ENCODE results near the gene NKD1. TPM values are rescaled to one million over a fixed set of nuclear protein-coding genes. Genes with fewer than 3 reads are reported as not detected.

NKD1 gene
- total and polyA plus RNA-seq, 2 donors from 2014 or later = 1.1 to 9.9 TPM

DNA sequence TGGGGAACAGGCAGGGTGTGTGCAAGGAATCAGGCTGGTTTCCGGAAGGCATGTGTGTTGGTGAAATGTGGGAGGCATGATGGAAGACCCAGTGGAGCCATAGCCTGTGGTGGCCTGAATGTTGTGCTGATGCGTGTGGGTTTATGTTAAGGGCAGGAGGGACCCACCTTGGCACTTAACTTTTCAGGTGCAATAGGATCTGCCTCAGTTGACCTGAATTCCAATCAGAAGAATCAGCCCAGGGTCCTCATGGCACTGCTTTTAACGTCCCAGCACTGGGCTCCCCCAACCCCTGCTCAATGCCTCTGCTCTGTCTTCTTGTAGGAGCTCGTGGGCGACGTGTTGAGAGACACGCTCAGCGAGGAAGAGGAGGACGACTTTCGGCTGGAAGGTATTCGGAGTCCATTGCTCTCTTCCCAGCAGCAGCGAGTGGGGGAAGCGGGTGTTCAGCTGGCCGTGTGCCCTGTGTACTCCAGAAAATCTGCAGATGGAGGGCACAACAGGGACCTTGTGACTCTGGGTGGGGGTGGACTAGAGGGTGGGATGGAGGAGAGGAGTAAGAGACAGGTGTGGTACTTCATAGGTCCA is 59.9 kb downstream of the NKD1 start:
- H3K9me3 ChIP-seq (ENCODE audit: control insufficient read depth in 2 of 3, insufficient read depth in 1 of 3, low read length in 3 of 3) = no peaks in the 10 kb centered on the region
- FAIRE-seq = no peak
- no peak overlapping the region for H3K9ac ChIP-seq (ENCODE audit: low read length in 3 of 3)
- no peak overlapping the region for H3K27ac ChIP-seq (ENCODE audit: low read depth in 2 of 2, low read length in 2 of 2)
- H3K27me3 ChIP-seq (ENCODE audit: control insufficient read depth, insufficient read depth, low read length) = no peaks in the 10 kb centered on the region
- peaks cover 0 to 5% (median 0%) of the 10 kb centered on the region in 3 donors for H3K4me1 ChIP-seq (ENCODE audit: control insufficient read depth in 2 of 3, insufficient read depth in 2 of 3, low read depth in 1 of 3, low read length in 3 of 3)
- H3K4me3 ChIP-seq (ENCODE audit: low read length in 3 of 3) = no peak overlapping the region
- H3K36me3 ChIP-seq (ENCODE audit: control insufficient read depth in 2 of 3, insufficient read depth in 3 of 3, low read length in 3 of 3) = no peaks in the 10 kb centered on the region
- TF ChIP-seq, protein P1, sequence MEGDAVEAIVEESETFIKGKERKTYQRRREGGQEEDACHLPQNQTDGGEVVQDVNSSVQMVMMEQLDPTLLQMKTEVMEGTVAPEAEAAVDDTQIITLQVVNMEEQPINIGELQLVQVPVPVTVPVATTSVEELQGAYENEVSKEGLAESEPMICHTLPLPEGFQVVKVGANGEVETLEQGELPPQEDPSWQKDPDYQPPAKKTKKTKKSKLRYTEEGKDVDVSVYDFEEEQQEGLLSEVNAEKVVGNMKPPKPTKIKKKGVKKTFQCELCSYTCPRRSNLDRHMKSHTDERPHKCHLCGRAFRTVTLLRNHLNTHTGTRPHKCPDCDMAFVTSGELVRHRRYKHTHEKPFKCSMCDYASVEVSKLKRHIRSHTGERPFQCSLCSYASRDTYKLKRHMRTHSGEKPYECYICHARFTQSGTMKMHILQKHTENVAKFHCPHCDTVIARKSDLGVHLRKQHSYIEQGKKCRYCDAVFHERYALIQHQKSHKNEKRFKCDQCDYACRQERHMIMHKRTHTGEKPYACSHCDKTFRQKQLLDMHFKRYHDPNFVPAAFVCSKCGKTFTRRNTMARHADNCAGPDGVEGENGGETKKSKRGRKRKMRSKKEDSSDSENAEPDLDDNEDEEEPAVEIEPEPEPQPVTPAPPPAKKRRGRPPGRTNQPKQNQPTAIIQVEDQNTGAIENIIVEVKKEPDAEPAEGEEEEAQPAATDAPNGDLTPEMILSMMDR (IDR thresholded peaks at IDR 0.05; ENCODE audit: borderline replicate concordance, extremely low read depth, insufficient read depth) = no peak
- intact Hi-C loops (cut with DNase I) = no loop called here
- no peak for DNase-seq

- Histone ChIP-seq H3K4me3 (ENCODE audit: low read length in 3 of 3) (no peak overlapping the region), H3K9ac (ENCODE audit: low read length in 3 of 3) (no peak overlapping the region), H3K9me3 (ENCODE audit: control insufficient read depth in 2 of 3, insufficient read depth in 1 of 3, low read length in 3 of 3) (no peaks in the 10 kb centered on the region), H3K27me3 (ENCODE audit: control insufficient read depth, insufficient read depth, low read length) (no peaks in the 10 kb centered on the region), H3K36me3 (ENCODE audit: control insufficient read depth in 2 of 3, insufficient read depth in 3 of 3, low read length in 3 of 3) (no peaks in the 10 kb centered on the region), H3K4me1 (ENCODE audit: control insufficient read depth in 2 of 3, insufficient read depth in 2 of 3, low read depth in 1 of 3, low read length in 3 of 3) (peaks cover 0 to 2% (median 0%) of the 10 kb centered on the region in 3 donors), H3K27ac (ENCODE audit: low read depth in 2 of 2, low read length in 2 of 2) (no peak overlapping the region)
- DNase-seq = no peak
- intact Hi-C loops (cut with DNase I) = no loop called here
- FAIRE-seq = no peak
- TF ChIP-seq, protein P1 (IDR thresholded peaks at IDR 0.05; ENCODE audit: borderline replicate concordance, extremely low read depth, insufficient read depth) = no peak
These were observed 60.9 kb downstream of the NKD1 start for GRCh38 chr16:50609049-50609448.

DNA sequence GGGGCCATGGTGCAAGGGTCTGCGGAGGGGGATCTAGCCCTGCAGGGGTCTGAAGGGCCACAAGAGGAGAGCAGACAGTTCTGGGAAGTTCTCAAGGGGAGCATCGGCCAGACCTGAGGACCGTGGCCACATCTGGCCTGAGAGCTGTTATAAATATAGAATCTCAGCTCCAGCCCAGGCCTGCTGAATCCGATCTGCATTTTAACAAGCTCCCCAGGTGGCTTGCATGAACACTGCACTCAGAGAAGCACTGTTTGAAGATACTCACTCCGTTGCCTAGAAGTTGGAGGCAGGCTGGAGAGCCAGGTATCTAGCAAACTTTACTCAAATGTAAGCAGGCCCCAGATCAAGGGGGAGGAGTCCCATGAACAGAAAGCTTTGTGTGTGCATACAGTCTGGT is 61.3 kb downstream of the NKD1 start:
- FAIRE-seq = no peak
- TF ChIP-seq, protein P1 (IDR thresholded peaks at IDR 0.05; ENCODE audit: borderline replicate concordance, extremely low read depth, insufficient read depth) = no peak
- Histone ChIP-seq H3K36me3 (ENCODE audit: control insufficient read depth in 2 of 3, insufficient read depth in 3 of 3, low read length in 3 of 3) (no peaks in the 10 kb centered on the region), H3K27ac (ENCODE audit: low read depth in 2 of 2, low read length in 2 of 2) (no peak overlapping the region), H3K4me3 (ENCODE audit: low read length in 3 of 3) (no peak overlapping the region), H3K9ac (ENCODE audit: low read length in 3 of 3) (no peak overlapping the region), H3K9me3 (ENCODE audit: control insufficient read depth in 2 of 3, insufficient read depth in 1 of 3, low read length in 3 of 3) (no peaks in the 10 kb centered on the region), H3K27me3 (ENCODE audit: control insufficient read depth, insufficient read depth, low read length) (no peaks in the 10 kb centered on the region), H3K4me1 (ENCODE audit: control insufficient read depth in 2 of 3, insufficient read depth in 2 of 3, low read depth in 1 of 3, low read length in 3 of 3) (peaks cover 0 to 4% (median 0%) of the 10 kb centered on the region in 3 donors)
- intact Hi-C loops (cut with DNase I) = no loop called here
- DNase-seq = no peak

Measured in kidney (tissue), 14 donors.